Neural crest cell (in vitro differentiated cells): ENCODE measurements around the gene CHRNA4. TPM values are rescaled to one million over a fixed set of nuclear protein-coding genes. Genes with fewer than 3 reads are reported as not detected.

ENCODE experiments used
- DNase-seq: peaks from one replicate; pipeline ENCODE4 v3.0.0; 2021; ENCODE audit warnings: low read depth, mixed read lengths, low spot score
- H3K27ac Mint-ChIP-seq: one replicate; pipeline ENCODE4 v1.8.0; 2021; ENCODE audit warnings: mild to moderate bottlenecking, mixed read lengths; ENCODE audit not compliant: unreplicated experiment
- H3K27me3 Mint-ChIP-seq: 2 replicates; pipeline ENCODE4 v1.8.0; 2021; ENCODE audit warnings: low read depth, mild to moderate bottlenecking, mixed read lengths
- H3K36me3 Mint-ChIP-seq: 2 replicates; pipeline ENCODE4 v1.8.0; 2021; ENCODE audit warnings: low read depth, mild to moderate bottlenecking, mixed read lengths
- H3K4me1 Mint-ChIP-seq: 2 replicates; pipeline ENCODE4 v1.8.0; 2021; ENCODE audit warnings: mixed read lengths
- H3K4me3 Mint-ChIP-seq: one replicate; pipeline ENCODE4 v1.8.0; 2021; ENCODE audit warnings: mild to moderate bottlenecking, mixed read lengths
- H3K9me3 Mint-ChIP-seq: 2 replicates; pipeline ENCODE4 v1.8.0; 2021; ENCODE audit warnings: mixed read lengths
- long read RNA-seq: library from polyadenylated mRNA; unstranded; transcript quantifications from one replicate; pipeline ENCODE4 v2.0.0, GENCODE V29; 2020
- total RNA-seq: library from RNA; stranded (reverse); gene quantifications from 2 replicates; pipeline ENCODE4 v1.2.1, GENCODE V29; 2021
- TF ChIP-seq, protein P1 (sequence below): fragments of 200-600 bp; sonication (generic); conservative IDR thresholded peaks from 2 replicates; pipeline ENCODE4 v1.5.0; 2021; ENCODE audit warnings: antibody characterized with exemption, mild to moderate bottlenecking

The CHRNA4 gene
- total RNA-seq: 5.4 and 6.3 TPM in 2 replicates
- long read RNA-seq, partial matches to known transcripts: 0 of 1 reads
- long read RNA-seq, other reads (novel, unspliced or antisense): 1 of 1 reads

GRCh38 chr20:63360850-63361518 is at the start of gene CHRNA4:
TSS of gene CHRNA4 (minus strand) at chr20:63361349. CDS start at chr20:63361165, 184 bp downstream.
- peaks cover 19% of the 10 kb centered on the region for H3K4me1 Mint-ChIP-seq
- H3K27ac Mint-ChIP-seq: no peak within 1 kb of the TSS
- DNase-seq: no peak
- no peaks in the 10 kb centered on the region for H3K36me3 Mint-ChIP-seq
- no peak within 1 kb of the TSS for H3K4me3 Mint-ChIP-seq
- no peaks in the 10 kb centered on the region for H3K9me3 Mint-ChIP-seq
- peaks cover 26% of the 10 kb centered on the region for H3K27me3 Mint-ChIP-seq
- TF ChIP-seq, protein P1, sequence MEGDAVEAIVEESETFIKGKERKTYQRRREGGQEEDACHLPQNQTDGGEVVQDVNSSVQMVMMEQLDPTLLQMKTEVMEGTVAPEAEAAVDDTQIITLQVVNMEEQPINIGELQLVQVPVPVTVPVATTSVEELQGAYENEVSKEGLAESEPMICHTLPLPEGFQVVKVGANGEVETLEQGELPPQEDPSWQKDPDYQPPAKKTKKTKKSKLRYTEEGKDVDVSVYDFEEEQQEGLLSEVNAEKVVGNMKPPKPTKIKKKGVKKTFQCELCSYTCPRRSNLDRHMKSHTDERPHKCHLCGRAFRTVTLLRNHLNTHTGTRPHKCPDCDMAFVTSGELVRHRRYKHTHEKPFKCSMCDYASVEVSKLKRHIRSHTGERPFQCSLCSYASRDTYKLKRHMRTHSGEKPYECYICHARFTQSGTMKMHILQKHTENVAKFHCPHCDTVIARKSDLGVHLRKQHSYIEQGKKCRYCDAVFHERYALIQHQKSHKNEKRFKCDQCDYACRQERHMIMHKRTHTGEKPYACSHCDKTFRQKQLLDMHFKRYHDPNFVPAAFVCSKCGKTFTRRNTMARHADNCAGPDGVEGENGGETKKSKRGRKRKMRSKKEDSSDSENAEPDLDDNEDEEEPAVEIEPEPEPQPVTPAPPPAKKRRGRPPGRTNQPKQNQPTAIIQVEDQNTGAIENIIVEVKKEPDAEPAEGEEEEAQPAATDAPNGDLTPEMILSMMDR: no peak

GRCh38 chr20:63409834-63410435 is 48.8 kb upstream of the CHRNA4 start:
- no peaks in the 10 kb centered on the region for H3K27me3 Mint-ChIP-seq
- H3K27ac Mint-ChIP-seq: no peak overlapping the region
- H3K9me3 Mint-ChIP-seq: no peaks in the 10 kb centered on the region
- TF ChIP-seq, protein P1: no peak
- no peak for DNase-seq
- no peaks in the 10 kb centered on the region for H3K36me3 Mint-ChIP-seq
- no peak overlapping the region for H3K4me3 Mint-ChIP-seq
- peaks cover 13% of the 10 kb centered on the region for H3K4me1 Mint-ChIP-seq

DNA sequence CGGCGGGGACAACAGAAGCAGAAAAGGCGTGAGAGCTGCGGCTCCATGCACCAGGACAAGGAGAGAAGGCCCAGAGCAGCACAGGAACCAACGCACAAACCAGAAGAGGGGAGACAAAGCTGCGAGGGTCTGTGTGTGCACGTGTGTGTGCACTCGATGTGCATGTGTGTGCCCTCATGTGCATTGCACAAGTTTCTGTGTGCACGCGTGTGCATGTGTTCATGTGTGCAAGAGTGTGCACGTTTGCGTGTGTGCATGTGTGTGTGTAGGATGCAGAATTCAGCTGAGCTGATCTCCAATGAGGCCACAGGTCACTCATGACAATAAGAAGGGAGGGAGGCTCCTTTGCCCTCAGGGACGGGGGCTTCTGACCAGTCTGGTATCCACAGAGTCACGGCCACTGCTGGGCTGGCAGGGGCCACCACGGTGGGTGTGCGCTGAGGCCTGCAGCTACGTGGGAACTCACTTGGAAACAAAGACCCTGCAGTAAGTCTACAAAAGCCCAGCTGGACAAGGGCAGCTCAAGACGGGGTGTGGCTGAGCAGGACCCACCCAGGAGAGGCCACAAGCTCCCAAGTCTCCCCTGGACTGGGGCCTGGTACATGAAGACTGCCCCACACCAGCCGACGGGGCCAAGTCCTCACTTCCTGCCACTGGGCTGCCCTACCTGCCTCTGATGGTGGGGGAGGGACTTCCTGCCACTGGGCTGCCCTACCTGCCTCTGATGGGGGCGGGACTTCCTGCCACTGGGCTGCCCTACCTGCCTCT is 48.1 kb upstream of the CHRNA4 start:
- H3K4me1 Mint-ChIP-seq: peaks cover 13% of the 10 kb centered on the region
- H3K4me3 Mint-ChIP-seq: no peak overlapping the region
- no peak overlapping the region for H3K27ac Mint-ChIP-seq
- TF ChIP-seq, protein P1: no peak
- no peaks in the 10 kb centered on the region for H3K36me3 Mint-ChIP-seq
- no peaks in the 10 kb centered on the region for H3K27me3 Mint-ChIP-seq
- H3K9me3 Mint-ChIP-seq: no peaks in the 10 kb centered on the region
- DNase-seq: no peak

DNA sequence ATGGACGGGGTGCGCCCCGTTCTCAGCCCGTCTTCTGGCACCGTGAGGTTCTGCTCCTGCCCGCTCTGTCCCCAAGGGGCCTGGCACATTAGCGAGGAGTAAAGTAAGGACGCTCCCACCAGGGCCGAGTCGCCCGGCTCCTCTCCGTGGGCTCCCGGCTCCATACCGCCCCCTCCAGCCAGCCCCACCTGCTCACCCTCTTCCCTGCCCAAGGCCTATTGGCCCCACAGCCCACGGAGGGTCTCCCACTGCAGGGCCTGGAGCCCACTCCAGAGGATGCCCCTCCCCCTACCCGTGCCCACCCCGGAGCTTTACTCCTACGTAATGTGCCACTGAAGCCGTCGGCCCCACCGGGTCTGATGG is 47.5 kb upstream of the CHRNA4 start:
- DNase-seq: no peak
- peaks cover 13% of the 10 kb centered on the region for H3K4me1 Mint-ChIP-seq
- TF ChIP-seq, protein P1: no peak
- no peaks in the 10 kb centered on the region for H3K9me3 Mint-ChIP-seq
- H3K27ac Mint-ChIP-seq: no peak overlapping the region
- no peaks in the 10 kb centered on the region for H3K36me3 Mint-ChIP-seq
- no peaks in the 10 kb centered on the region for H3K27me3 Mint-ChIP-seq
- no peak overlapping the region for H3K4me3 Mint-ChIP-seq

DNA sequence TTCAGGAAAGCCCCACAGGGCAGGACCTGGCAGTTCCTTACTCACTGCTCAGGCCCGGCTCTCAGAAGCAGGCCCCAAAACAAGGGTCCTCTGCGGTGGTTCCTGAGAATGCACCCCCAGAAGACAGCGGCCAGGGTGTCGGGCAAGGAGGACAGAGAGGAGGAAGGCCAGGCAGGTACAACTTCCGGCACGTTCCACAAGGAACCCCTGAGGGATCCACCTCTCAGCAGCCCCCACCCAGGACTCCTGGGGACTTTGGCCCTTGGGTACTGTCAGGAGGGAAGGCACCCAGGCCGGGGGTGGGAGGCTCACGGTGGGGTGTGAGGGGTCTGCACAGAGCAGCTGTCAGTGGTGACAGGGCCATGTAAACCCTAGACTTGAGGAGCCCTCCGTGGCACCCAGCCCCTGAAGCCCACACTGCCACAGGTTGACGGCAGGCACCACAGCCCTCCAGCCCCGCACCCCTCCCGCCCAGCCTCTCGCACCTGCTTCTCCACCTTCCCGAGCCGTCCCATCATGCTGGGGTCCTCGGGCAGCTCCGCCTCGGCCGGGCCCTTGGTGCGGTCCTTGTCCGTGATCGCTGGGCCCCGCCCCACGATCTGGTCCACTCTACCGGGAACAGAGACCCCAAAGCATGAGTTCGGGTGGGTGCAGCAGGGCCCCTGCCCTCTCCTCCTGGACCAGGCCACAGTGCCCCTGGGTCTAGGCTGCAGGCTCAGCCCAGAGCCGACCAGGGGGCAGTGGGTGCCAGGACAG is 47.0 kb upstream of the CHRNA4 start:
- TF ChIP-seq, protein P1: no peak
- Mint-ChIP-seq H3K36me3 (no peaks in the 10 kb centered on the region), H3K4me3 (no peak overlapping the region), H3K4me1 (peaks cover 13% of the 10 kb centered on the region), H3K9me3 (no peaks in the 10 kb centered on the region), H3K27me3 (no peaks in the 10 kb centered on the region), H3K27ac (no peak overlapping the region)
- DNase-seq: no peak
